T-helper 1 cell treated with Interleukin-12 subunit alpha and Interleukin-12 subunit beta and Interleukin-4 antibody, amounts not matched to agents 30 ng/mL and 1 ng/mL, for 36 hours (primary cell): ENCODE data around the gene IDE. TPM values are rescaled to one million over a fixed set of nuclear protein-coding genes. Genes with fewer than 3 reads are reported as not detected.
"Not testable (repeated sequence)": the region's sequence is repeated elsewhere in the genome, so short reads cannot be mapped to it uniquely, and the experiment has no call there.

ENCODE experiments used
- intact Hi-C: fragments of 100-400 bp; cut with micrococcal nuclease; formaldehyde crosslinking; loops from one replicate; pipeline ENCODE4 v1.15.1; 2024
- total RNA-seq: library from RNA; stranded (reverse); gene quantifications from 2 replicates; pipeline ENCODE4 v1.2.3, GENCODE V29; 2022

IDE gene
- 38.9 and 45.3 TPM in 2 replicates for total RNA-seq

GRCh38 chr10:92573798-92574547 lies at the start of gene IDE:
IDE (minus strand) TSS chr10:92574093; CDS start chr10:92574019, 74 bp downstream.
- intact Hi-C loops, result loop anchor here (1.0 to 5.0 kb wide), 11 partner anchors 17 to 1162 kb away; partner anchors contain the start of genes BTAF1, CPEB3, FRA10AC1 and HECTD2

- intact Hi-C loops, result no loop called here
These were observed 45.5 kb upstream of the IDE start for GRCh38 chr10:92619368-92619767.

GRCh38 chr10:92615515-92615914 lies 41.6 kb upstream of the IDE start:
- intact Hi-C loops, result no loop called here

DNA sequence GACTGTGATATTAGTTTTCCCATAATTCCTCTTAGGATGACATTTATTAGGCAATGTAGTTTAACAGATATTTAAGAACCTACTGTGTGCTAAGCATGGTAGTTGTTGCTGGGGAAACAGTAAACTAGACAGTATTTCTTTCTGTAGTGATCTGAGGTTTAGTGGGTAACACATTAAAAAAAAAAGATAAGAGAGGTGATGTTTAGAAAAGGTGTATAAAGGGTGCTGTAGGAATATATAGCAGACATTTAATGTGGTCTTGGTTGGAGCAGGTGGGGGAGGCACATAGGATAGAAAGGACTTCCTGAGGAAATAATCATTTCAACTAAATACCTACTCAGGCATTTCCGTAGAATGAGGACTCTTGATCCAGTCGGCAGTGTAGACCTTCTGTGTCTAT lies 30.9 kb upstream of the IDE start:
- intact Hi-C loops, result no loop called here

DNA sequence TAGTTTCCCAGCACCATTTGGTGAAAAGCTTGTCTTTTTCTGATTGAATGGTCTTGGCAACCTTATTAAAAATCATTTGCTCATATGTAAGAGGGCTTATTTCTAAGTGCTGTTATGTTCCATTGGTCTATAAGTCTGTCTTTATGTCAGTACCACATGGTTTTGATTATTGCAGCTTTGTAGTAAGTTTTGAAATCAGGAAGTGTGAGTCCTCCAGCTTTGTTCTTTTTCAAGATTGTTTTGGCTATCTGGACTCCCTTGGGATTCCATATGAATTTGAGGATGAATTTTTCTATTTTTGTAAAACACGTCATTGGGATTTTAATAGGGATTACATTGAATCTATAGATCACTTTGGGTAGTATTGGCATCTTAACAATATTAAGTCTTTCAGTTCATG lies 24.4 kb upstream of the IDE start:
- intact Hi-C loops, result no loop called here

GRCh38 chr10:92595505-92595904 lies 21.6 kb upstream of the IDE start:
- intact Hi-C loops, result loop anchor here (2.0 kb wide), 1 partner anchor 13 kb away; no protein-coding TSS in a partner anchor

- intact Hi-C loops, result loop anchor here (1.0 to 5.0 kb wide), 9 partner anchors 8 to 1953 kb away; partner anchors contain the start of genes CEP55, FRA10AC1, HELLS and PCGF5
These were observed 20.0 kb upstream of the IDE start for GRCh38 chr10:92593619-92594588.

DNA sequence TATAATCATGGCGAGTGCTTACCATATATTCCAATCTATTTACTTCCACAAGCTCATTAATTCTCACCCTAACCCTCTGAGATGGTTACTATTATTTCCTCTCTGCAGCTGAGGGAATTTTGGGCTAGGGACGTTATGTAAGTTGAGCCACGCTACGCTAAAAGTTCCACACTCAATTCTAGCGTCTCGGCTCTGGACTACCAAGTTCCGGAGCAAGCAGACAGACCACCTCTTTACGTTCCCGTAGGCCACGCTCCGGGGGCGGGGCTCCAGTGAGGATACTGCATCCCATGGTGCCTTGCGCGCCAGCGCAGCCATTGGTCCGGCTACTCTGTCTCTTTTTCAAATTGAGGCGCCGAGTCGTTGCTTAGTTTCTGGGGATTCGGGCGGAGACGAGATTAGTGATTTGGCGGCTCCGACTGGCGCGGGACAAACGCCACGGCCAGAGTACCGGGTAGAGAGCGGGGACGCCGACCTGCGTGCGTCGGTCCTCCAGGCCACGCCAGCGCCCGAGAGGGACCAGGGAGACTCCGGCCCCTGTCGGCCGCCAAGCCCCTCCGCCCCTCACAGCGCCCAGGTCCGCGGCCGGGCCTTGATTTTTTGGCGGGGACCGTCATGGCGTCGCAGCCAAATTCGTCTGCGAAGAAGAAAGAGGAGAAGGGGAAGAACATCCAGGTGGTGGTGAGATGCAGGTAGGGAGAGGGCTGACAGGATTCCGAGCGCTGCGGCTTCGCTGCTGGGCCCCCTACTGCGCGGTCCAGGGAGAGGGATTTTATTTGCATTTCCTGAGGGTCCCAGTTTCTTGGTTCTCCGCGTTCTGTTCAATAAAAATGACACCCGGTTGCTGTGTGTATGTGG lies 19.1 kb upstream of the IDE start, which contains the start of gene KIF11:
Gene KIF11 (plus strand): TSS at position 370 of the 858 bp plus-strand sequence. CDS start 246 bp downstream, at position 616.
- intact Hi-C loops, result loop anchor here (1.0 to 5.0 kb wide), 8 partner anchors 255 to 1954 kb away; partner anchors contain the start of genes CEP55, EXOC6, FRA10AC1 and HELLS

DNA sequence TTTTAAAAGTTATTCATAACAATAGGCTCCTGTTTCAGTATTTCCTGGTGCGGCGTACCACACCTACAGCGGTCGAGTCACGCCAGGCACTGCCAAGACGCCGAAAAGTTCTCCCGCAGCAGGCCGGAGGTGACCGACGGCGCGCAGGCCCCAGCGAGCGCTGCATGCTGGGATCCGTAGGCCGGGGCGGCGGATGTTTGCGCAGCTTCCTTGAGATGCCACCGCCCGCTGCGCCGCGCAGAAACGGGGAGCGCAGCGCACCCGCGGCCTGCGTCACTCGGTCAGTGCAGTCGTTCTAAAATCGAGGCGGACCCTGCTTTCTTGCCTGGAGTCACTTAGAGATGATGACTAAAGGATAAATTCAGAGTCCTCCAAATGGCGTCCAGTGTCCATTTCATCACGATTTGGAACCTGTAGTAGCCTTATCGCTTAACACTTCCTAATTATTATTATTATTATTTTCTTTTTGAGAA lies 17.7 kb upstream of the IDE start:
- intact Hi-C loops, result loop anchor here (1.0 to 5.0 kb wide), 14 partner anchors 17 to 1956 kb away; partner anchors contain the start of genes BTAF1, CEP55, CPEB3 and EXOC6

DNA sequence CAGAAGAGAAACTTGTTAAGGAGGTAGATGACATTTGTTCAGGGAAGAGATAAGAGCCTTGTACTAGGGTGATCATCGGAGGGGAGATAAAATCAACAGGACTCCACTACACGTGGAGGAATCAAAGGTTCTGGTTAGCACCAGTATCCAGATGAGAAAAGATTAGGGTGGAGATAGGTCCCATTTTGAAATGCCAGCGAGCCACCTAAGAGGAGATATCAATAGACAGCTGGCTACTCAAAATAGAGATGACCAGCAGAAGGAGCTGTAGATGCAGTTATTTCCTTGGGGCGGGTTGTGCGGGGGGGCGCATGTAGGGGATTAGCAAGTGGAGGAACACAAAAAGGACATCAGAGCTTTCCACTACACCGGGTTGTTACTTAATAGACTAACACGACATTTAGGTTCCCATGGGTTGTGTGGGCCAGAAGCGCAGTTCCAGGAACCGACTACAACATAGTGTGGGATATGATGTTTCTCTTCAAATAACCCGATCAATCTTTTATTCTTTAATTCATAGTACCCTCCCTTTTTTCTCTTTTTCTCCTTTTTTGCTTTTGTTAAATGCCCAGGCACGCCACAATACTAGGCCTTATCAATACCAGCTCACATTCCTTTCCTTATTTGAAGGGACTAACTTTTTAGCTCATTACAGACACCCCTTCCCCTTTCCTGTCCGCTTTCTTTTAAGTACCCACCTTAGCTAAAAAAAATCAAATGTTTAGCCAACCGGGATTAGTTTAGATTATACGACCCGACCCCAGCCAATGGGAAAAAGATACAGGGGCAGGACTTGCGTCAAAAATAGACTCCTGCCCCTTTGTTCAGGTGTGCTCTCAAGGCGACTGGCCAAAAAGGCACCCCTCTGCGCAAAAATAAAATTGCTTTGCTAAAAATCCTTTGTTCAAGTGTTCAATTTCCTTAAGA lies 17.0 kb upstream of the IDE start:
- intact Hi-C loops, result loop anchor here (1.0 to 5.0 kb wide), 12 partner anchors 17 to 1956 kb away; partner anchors contain the start of genes BTAF1, CEP55, CPEB3 and FRA10AC1

DNA sequence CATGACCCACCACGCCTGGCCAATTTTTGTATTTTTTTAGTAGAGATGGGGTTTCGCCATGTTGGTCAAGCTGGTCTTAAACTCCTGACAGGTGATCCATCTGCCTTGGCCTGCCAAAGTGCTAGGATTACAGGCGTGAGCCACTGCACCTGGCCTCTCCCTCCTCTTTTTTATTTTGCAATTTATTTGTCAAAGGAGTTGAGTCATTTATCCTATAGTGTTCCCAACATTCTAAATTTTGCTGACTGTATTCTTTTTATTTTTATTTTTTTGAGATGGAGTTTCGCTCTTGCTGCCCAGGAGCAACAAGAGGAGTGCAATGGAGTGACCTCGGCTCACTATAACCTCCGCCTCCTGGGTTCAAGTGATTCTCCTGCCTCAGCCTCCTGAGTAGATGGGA lies 8.5 kb upstream of the IDE start:
- intact Hi-C loops, result not testable (repeated sequence)

- intact Hi-C loops, result no loop called here
These were observed 2.1 kb upstream of the IDE start for GRCh38 chr10:92575961-92576360.

DNA sequence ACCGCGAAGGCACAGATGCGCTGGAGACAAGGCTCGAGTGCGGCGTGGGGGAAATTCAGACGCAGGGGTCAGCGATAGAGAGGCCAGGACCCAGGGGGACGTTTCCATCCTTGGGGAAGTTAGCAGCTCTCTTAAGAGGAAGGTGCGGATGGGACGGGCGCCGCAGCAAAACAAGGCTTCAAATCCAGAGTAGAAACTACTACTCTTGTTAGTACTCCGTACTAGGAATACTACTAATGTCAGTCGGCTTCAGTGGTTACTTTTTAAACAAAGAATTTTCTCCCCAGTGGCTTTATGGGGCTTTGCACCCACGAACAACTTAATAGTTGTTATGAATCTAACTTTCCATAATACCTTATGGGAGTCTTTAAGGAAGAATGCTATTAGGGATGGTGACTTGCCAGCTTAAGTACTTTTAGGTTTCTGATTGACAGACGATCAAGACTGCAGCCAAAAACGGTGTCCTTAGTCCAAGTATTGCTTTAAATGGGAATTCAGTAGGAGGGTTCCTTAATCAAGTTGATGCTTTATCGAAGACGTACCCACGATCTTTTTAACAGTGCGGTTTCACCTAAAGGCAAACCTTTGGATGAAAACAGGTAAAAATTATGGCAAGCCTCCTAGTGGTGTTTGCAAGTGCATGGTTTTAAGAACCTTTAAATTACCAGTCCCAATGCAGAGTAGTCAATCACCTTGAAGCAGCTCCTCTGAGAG lies 812 bp upstream of the IDE start:
- intact Hi-C loops, result loop anchor here (1.0 to 5.0 kb wide), 10 partner anchors 17 to 1162 kb away; partner anchors contain the start of genes BTAF1, CPEB3, FRA10AC1 and HECTD2

- intact Hi-C loops, result loop anchor here (1.0 to 5.0 kb wide), 7 partner anchors 71 to 1161 kb away; partner anchors contain the start of genes BTAF1, FRA10AC1 and HECTD2
These were observed 649 bp downstream of the IDE start for GRCh38 chr10:92573091-92573797.

DNA sequence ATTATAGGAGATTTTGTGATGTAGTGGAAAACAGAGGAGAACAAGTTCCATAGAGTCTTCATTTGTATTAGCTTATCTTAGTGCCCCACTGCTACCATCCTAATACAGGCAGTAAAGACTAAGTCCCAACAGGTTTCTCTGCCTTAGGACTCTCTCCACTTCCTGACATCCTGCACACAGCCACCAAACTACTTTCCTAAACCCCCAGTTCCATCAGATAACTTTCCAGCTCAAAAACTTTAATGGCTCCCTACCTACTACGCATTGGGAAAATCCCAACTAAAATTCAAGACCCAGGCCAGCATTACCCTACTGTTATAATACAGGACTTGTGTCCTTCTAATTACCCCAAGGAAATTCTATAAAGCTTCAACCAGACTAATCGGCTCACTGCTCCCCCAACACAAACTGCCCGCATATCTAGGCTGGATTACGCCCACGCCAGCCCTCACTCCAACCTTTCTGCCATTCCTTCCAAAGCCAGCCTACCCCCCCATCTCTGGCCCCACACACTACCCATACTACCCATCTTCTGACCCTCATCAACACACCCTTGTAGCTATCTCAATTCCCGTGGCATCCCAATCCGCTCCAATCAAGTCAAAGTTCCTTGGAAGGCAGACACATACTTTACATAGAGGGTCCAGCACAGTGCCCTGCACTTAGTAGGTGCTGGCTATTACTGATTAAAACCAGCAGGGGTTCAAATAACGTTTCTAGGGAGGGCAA lies 1.4 kb downstream of the IDE start:
- intact Hi-C loops, result loop anchor here (1.0 to 5.0 kb wide), 7 partner anchors 72 to 1160 kb away; partner anchors contain the start of genes BTAF1, FRA10AC1 and HECTD2

GRCh38 chr10:92571649-92572048 lies 2.2 kb downstream of the IDE start:
- intact Hi-C loops, result loop anchor here (5.0 kb wide), 6 partner anchors 129 to 1159 kb away; partner anchors contain the start of genes BTAF1, FRA10AC1 and HECTD2

GRCh38 chr10:92569663-92570062 lies 4.2 kb downstream of the IDE start:
- intact Hi-C loops, result loop anchor here (5.0 kb wide), 6 partner anchors 127 to 1157 kb away; partner anchors contain the start of genes BTAF1, FRA10AC1 and HECTD2
